GM21515 (cell line): ENCODE data around the gene NCAM1.

ENCODE experiments used
- ATAC-seq: cut with Tn5 transposase; IDR thresholded peaks from one replicate; pipeline ENCODE4 v1.9.1; 2021; ENCODE audit not compliant: unreplicated experiment

Gene NCAM1

DNA sequence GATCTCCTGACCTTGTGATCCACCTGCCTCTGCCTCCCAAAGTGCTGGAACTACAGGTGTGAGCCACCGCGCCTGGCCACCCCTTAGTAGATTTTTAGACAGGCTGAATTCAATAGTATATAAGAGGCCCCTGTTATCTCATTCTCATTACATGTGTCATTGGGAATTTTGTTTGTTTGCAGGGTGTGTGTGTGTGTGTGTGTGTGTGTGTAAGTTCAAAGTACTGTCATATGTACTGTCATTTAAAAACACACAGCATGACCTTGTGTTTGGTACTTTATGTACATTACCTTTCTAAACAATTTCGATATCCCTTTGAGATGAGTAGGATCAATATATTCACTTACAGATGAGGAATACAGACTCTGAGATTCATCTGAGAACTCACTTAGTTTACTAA, 234.5 kb downstream of the NCAM1 start:
- no peak for ATAC-seq

DNA sequence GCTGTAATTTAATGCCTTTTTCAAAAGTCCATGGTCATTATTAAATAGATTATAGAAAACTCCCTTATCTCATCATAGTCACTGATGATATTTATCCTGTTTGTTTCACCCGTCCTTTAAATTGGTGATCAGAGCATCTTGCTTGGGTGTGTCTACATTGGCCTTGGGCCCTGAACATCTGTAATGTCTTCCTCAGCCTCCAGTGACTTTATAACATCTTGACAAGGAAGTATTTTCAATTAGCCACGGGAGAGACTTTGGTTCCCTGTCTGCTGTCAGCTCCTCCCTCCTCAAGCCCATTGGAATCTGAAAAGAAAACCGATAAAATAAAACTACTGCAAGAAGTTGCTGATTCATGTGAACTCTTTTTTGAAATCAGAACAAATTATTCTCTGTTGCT, 236.2 kb downstream of the NCAM1 start:
- no peak for ATAC-seq

DNA sequence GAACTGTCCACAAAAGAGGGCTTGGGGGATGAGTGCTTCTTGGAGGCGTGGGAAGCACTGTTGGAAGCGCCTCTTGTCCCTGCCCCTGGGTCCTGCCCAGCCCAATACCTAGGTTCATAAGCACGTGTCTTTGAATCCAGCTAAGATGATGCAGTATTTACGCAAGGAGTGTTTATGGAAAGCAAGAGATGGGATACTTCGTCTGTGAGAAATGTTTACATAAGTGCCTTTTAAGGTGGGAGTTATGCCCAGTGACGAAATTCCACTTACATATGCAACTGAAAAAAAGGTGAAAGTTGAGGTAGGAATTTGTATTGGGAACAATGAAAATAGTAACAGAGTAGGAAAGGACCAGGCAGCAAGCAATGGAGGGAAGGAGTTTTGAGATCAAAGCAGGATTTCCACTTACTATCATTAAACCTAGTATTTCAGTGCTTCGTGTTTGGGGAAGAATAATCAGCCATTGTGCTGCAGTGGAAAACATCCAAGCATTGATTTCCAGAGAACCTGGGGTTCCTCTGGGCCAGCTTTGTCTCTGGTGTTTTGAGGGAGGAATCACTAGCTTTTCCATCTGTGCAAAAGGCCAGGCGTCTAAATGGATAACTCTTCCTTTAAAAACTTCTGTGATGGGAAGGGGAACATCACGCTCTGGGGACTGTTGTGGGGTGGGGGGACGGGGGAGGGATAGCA, 237.9 kb downstream of the NCAM1 start:
- no peak for ATAC-seq

DNA sequence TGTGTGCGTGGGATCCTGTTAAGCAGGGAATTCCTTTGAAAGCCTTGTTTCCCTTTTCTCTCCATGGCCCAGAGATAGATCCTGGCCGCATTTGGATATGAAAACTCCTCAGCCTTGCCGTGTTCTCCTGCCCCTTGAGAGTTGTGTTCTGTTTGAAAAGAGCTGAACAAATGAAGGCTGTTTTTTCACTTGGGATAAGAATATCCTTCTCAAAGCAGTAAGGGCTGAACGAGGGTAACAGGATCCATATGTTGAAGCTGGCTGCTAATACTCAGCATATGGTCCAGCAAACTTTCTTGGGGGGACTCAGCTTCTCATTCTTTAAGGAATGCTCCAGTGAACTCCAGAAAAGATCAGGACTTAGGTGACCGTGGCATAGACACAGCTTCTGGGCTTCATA, 238.6 kb downstream of the NCAM1 start:
- ATAC-seq = no peak

DNA sequence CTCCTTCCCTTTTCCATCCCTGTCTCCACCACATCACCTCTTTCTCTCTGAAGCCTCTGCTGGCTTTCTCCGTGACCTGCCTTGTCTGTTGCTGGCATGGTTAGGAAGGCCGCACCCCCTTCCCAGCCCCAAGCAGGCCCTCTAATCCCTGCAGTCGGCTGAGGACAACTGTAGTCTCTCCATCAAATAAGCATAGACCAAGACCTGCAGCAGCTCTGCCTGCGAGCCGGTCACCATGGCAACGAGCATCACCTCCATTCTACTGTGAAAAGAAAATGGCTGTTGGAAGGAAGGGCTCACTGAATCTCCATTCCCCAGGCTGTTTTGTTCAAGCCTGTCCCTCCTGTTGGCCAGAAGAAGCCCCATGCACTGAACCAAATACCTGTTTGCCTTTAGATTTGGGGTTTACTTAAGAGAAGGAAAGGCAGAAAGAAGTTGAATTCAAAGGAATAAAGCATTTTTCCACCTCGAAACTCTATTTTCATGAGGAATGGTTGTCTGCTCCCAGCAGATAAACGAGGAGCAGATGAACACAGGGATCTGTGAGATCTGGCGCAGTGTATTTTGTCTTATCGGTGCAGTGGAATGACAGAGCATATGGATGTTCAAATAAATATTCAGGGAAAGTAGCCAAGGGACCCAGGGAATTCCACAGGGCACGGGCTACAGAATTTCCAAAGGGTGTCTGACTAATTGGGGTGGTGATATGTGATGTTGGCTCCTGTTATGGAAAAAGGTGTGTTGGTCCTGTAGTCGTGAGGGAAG, 240.0 kb downstream of the NCAM1 start:
- ATAC-seq = no peak

DNA sequence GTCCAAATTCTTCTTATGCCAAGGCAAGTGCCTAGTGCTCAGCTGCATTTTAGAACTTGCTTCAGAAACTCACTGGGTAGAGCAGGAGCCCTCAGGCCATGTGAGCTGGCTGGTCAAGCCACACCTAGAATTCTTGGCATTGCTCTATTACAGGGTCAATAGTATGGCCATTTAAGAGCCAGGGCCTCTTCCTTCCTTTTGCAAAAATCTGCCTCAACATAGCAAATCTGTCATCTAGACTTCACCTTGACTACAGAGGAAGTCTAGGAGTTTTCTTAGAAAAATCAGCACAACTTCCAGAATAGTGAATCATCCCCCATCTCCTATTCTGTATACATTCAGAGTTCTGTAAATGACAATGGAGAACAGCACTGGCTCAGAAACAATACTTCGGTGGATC, 241.2 kb downstream of the NCAM1 start:
- ATAC-seq = no peak

DNA sequence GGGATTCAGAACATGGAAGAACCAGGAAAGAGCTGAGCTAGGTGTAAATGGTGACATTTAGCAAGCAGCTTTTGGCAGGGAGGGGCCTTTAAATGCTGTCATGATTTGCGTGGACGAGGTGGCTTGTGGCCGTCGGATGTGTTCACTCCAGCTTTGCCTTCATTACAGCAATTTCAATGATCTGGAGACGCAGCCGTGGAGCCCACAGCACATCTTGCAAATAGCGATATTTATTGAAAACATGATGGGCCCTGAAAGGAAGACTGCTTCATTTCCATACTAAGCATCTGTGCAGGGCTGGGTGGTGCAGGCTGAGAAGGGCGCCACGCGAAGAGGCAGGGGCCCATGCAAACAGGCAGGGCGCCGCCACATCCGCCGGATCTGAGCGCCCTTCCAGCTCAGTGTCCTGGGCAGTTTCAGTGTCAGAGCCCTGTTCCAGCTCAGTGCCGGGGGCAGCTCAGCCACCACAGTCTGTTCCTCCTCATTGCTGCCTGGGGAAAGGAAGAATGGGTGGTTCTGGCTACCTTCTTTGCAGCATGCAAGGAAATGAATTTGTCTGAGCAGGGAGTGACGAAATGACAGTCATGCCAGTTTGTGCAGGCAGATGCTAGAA, 242.0 kb downstream of the NCAM1 start:
- no peak for ATAC-seq

DNA sequence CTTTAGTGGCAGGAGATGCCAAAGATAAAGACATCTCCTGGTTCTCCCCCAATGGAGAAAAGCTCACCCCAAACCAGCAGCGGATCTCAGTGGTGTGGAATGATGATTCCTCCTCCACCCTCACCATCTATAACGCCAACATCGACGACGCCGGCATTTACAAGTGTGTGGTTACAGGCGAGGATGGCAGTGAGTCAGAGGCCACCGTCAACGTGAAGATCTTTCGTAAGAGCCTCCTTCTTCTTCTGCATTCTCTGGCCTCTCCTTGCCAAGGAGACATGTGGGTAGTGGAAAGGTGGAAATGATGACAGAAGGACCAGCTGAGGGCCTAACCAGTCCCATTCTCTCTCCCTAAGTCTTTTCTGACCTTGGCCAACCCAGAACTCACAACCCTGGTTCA, 243.1 kb downstream of the NCAM1 start:
- no peak for ATAC-seq

DNA sequence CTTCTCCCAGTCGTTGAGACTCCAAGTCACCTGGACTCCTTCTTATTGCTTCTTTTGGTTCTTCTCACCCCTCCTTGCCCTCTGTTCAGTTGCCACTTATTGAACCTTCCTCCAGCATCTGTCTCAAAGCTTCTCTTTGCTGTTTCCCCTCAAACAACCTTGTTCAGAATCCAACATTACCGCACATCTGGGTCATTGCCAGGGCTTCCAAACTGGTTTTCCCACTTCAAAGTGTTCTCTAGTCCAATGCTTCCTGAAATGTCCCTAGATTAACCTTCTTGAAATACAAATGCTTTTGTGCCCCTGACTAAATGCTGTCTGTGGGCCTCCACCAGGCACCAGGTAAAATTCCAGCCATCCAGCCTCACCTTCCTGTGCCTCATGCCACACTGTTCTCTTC, 252.3 kb downstream of the NCAM1 start:
- no peak for ATAC-seq

DNA sequence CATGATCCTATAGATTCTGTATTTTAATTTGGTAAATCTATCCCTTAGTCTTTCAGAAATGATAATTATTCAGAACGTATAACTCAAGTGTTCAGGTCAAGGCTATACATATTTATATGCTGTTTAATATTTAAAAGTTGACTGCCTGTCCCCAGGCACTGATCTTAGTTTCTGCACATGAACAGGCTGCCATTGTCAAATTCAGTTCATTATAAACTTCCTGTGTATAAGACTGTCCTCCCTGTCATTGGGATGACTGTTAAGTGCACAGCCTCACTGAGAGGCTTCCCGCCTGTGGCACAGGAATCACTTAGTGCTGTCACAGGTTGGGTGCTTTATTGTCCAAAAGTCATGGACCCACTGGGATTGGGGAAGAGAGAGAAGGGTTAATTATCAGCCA, 261.0 kb downstream of the NCAM1 start:
- ATAC-seq = no peak

DNA sequence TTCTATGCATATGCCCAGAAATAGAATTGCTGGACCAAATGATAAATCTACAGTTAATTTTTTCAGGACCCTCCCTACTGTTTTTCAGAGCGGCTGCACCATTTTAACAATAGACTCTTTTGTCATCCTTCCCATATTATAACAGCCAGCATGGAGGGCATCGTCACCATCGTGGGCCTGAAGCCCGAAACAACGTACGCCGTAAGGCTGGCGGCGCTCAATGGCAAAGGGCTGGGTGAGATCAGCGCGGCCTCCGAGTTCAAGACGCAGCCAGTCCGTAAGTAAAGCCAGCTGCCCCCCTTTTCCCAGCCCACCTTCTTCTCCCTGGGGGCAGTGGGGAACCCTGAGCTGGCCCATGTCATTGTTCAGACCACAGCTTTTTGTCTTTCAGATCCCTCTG, 273.7 kb downstream of the NCAM1 start:
- no peak for ATAC-seq

DNA sequence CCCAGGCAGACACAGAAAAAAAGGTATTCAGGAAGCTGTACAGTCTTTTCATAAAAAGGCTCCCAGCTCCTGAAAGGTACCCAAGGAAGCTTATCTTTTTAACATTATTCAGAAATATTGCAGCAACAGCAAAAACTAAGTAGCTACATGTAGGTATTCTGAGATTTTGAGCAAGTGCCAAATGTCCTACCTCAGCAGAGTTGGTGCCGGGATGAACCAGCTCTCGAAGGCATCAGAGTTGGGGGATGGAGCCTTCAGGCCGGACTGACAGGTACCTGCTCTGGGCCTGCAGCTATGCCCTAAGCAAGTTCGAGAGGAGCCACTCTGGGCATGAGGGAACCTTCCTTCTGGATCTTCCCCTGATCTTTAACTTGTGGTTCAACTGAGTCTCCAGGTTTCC, 276.0 kb downstream of the NCAM1 start:
- no peak for ATAC-seq

DNA sequence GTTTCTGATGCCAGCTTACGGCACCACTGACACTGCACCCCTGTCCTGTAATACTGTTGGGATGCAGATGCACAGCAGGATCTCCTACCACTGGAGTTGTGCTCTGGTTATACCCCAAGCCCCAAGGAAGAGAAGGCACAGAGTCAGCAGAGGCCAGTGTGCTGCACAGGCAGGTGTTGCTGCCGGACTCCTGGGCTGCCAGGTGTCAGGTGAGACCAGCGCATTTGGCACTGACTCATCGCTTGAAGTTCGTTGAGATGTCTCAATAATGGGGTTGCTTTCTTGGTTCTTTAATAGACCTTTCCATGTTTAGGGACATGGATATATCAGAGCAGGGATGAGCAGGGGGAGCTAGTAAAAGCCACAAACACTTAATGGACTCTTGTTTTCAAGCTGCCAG, 277.5 kb downstream of the NCAM1 start:
- no peak for ATAC-seq

DNA sequence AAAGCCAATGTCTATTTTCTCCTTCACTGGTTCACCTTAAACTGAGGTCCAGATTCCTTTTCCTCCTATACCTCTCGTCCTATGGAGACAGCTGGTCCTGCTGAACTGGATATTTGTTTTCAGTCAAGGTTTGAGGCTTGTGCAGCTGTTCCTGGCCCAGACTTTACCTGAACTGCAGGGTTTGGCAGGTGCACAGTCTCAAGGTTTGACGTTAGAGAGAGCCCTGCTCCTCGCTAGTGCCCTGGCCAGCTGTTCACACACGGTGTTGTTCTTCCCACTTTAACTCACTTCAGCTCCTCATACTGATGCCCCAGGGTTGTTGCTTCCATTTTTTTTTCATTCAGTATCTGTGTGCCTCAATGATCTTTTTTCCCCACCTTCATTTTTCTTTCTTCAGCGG, 279.2 kb downstream of the NCAM1 start:
- ATAC-seq = no peak

DNA sequence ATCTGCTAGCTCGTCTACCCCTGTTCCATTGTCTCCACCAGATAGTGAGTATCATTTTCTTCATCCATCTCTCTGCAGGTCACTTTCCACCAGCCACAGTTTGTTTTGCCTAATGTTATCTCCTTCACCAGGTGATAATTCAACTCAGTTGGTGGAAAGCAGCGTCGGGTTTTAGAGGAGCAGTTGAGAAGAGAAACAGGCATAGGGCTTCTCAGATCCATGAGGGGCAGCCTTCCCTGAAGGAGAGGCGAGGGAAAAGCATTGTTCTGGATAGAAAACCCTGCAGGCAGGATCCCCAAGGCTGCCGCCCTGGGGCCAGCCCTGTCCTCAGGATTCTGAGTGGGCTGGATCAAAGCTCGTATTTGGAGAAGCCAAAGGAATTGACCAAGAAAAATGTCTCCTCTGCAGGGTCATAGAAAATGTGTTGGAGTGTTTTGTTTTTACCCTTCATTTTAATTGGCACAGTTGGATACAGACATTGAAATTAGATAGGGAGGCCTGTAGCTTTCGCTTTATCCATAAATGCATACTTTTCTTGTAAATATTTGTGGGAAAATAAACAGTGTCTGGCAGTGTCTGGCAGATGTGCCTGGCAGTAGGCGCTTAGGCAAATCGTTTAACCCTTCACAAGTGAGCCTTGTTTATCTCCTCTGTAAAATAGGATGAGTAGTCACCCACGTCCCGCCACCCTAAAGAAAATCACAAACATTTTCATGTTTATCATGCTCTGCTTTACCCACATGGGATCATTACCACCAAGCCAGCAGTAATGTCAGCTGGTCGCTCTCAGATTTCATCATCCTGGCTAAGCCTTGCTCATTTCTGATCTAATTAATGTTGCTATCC, 279.8 kb downstream of the NCAM1 start:
- ATAC-seq = no peak

DNA sequence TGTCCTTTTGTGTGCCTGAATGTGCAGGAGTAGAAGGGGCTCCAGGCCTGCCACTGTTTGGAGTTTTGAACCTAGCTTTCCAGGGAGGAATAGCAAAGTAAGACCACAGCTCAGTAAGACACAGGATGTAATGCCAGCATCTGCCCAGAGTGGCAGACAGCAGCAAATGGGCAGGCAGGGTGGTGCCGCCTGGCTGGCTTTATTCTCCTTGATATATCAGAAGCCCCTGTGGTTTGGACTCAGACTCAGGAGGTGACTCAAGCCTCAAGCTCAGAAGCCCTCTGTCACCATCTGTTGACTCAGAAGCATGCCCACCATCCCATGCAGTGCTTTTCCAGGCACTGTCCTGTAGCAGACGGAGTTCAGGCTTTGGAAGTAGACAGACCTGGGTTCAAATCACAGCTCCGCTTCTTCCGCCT, 280.4 kb downstream of the NCAM1 start:
- ATAC-seq = no peak

DNA sequence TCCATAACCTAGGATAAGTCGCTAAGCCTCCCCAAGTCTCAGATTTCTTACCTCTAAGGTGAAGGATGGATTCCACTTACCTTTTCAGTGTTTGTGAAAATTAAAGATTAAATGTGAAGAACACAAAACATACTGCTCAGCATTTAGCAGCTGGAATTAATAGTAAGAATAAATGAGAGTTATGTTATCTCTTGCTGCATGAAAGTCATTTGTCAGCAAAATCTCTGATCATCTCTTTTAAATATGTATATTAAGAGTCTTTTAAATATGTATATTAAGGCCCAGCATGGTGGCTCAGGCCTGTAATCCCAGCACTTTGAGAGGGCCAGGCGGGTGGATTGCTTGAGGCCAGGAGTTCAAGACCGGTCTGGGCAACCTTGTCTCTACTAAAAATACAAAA, 280.8 kb downstream of the NCAM1 start:
- no peak for ATAC-seq

DNA sequence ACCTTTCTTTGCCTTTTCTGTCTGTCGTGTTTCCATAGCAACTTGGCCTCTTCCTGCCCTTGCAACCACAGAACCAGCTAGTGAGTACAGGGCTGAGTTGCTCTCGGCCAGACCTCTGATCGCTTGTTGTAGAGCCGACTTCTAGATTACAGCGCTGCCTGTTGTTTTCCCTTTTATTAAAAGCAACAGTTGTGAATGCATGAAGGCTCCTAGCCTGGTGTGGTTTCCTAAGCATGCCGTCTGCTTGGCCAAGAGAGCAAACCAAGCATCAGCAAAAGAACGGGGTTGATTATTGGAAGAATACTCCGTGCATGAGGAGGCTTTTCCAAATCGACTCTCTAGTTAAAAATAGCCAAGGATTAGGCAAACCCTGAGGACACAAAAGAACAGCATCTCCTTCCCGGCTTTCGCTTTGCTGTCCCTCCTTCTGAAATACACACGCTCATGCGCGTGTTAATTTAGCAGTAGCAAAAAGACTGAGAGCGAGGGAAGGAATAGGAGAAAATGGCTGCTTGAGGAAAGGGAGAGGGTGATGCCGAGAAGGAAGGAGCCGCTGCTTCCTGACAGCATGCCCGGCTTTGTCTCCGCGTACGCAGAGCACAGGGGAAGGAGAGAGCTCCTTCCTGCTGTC, 281.7 kb downstream of the NCAM1 start:
- no peak for ATAC-seq

DNA sequence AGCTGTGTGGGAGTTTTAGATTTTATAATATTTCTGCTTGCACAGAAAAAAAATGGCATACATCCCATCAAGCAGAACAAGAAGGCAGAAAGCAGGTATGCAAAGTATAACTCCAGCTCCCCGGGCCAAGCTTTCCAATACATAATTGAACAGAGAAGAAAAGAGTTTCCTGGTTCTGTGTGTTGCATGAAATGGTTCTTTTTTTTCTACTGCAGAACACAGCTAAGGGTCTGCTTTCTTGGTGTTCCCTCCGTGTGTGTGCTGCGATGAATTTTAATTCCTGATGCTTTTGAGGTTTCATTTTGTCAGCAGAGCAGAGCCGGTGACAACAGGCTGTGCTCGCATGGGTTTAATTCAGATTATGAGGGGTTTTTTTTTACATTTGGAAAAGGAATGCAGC, 282.5 kb downstream of the NCAM1 start:
- no peak for ATAC-seq

DNA sequence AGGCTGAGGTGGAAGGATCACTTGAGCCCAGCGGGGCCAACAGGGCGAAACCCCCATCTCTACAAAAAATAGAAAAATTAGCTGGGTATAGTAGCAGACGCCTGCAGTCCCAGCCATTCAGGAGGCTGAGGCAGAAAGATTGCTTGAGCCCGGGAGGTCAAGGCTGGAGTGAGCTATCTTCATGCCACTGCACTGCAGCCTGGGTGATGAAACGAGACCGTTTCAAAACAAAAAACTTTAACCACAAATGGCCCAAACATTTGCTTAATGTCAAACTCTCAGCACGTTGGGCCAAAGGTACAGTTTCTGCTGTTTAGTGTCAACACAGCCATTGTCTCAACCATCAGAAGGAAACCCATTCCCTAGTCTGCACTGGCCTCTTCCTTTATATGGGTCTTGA, 284.0 kb downstream of the NCAM1 start:
- ATAC-seq = no peak

DNA sequence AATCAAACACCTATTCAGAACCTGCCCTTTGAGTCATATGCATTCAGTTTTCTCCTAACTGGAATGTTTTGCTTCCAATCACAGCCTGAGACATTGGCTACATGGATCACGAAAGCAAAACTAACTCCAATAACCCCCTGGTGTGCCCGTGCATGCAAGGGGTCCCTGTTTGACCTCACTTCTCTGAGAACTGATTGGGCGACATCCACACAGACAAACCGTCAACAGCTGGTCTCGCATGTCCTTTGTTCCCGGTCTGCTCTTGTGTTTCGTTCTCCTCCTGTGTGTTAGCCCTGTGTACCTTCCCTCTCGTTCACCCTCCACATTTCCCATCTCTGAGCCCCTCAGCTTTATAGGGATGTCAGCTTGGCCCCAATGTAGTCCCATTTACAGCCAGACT, 286.0 kb downstream of the NCAM1 start:
- no peak for ATAC-seq
